Dedifferentiated amniotic fluid mesenchymal stem cell (primary cell): ENCODE measurements around the gene ACKR4.
A peak's percentile ranks its signal among the peaks of the same experiment; 100 is the strongest.
"Not testable (repeated sequence)": the region's sequence is repeated elsewhere in the genome, so short reads cannot be mapped to it uniquely, and the experiment has no call there.

ENCODE experiments used
- DNase-seq: peaks from one replicate; pipeline ENCODE4 v3.0.0-alpha.2; 2016; ENCODE audit errors: extremely low spot score

Gene ACKR4

DNA sequence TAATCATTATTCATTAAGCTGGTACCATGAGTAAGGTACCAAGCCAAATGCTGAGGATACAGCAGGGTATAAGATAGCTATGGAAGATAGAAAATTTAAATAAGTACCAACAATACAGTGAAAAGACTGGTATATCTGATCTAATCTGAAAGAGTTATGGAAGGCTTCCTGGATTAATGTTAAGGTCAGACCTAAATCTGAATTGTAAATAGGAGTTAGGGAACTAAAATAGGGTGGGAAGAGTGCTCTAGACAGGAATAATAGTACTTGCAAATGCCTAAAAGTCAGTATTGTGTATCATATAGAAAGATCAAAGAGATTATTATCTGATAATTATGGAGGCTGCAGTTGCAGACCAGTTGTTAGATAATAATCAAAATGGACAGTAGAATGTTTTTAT is 2.6 kb upstream of the ACKR4 start:
- DNase-seq, result no peak

DNA sequence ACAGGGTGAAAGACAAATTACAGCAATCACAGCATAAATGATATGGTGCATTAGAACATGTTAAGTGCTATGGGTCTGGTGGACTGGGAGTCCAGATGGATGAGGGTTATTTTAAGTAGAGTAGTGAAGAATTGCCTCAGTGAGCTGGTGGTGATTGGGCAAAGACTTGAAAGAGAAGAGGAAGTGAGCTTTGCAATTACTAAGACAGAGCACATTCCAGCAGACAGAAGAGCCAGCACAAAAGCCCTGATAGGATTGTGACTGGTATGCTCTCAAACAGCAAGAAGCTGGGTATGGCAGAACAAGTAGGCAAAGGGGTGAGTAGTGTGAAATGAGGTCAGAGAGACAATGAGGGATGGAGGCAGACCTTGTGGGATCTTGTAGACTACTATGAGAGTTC is 2.1 kb upstream of the ACKR4 start:
- peak; percentile 58 for DNase-seq

DNA sequence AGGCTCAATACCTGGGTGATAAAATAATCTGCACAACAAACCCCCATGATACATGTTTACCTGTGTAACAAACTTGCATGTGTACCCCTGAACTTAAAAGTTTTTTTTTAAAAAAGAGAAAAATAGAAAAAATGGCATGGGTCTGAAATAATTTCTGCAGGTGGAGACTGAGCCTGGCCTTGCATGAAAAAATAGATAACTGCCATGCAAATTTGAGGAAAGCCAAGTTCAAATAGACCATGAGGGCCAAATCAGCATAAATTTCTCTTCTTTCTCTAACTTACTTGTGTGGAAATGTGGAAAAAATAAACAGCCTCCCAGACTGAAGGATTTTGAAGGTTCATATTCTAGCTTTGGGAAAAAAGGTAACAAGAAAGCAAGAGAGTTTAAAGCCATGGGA is 744 bp upstream of the ACKR4 start:
- DNase-seq, result no peak

DNA sequence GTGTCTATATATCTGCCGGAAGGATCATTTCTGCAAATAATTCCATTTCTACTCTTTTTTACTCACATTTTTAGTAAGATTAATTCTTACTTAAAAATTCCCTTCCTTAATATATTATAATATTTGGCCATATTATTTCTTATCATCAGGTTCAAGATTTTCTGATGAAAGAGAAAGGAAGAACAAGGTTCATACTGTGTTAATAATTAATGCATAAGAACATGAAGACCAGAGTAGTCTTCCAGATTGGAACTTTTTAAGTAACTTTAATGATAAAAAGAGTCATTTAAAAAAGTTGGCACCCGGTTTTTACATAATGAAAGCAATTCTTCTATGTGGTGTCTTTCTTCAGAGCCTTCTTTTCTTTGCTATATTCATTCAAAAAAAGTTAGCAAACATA is 590 bp downstream of the ACKR4 start:
- DNase-seq, result no peak

DNA sequence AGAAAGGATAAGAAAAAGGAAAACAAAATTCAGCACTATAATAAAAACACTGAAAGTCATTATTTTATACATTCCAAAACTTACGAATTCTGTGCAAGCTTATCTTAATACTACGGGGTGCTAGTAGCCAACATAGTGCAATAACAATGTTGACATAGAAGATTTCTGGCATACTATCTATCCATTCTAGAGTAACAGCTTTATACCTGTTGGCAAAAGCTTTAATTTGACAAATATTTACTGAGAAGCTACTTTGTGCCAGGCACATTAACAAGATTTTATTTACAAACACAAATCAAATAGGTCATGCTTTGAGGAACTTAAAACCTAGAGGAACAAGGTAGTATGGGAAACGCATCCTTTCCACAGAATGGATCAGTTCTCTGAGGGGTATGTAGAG is 1.1 kb downstream of the ACKR4 start:
- no peak for DNase-seq

DNA sequence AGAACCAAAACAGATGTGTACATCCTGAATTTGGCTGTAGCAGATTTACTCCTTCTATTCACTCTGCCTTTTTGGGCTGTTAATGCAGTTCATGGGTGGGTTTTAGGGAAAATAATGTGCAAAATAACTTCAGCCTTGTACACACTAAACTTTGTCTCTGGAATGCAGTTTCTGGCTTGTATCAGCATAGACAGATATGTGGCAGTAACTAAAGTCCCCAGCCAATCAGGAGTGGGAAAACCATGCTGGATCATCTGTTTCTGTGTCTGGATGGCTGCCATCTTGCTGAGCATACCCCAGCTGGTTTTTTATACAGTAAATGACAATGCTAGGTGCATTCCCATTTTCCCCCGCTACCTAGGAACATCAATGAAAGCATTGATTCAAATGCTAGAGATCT is 3.5 kb downstream of the ACKR4 start:
- not testable (repeated sequence) for DNase-seq

DNA sequence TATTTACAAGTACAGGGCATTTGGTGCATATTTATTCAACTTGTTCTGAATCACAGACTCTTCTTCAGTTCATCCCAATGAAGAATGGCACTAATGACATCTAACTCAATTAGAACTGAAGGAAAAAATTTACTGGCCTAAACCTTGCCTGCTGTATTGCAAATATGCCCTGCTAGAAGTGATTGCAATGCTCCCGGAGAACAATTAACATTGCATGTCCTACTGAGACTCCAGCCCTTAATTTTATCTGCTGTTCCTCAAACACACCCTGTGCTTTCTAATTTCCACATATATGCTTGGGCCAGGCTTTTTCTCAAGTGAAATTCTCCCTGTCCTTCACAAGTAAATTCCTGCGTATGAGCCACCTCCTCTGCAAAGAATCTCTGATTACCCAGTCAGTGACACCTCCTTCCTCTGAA is 8.3 kb downstream of the ACKR4 start:
- DNase-seq, result no peak

DNA sequence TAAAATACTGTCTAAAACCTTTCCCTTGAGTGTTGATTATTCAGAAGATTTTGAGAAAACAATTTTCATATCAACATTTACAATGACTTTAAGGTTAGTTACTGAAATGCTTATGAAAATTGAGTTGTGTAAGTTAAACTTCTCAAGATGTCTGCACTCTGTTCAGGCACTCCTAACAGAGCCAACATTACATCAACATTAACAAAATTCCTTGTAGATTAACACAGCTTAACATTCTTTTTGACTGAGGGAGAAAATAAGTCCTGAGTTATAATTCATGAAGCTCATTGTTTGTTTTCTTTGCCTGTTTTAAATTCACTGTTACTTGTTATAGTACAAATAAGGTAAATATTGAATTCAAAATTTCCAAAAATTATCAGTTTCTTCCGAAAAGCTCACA is 9.0 kb downstream of the ACKR4 start:
- peak; percentile 67 for DNase-seq

DNA sequence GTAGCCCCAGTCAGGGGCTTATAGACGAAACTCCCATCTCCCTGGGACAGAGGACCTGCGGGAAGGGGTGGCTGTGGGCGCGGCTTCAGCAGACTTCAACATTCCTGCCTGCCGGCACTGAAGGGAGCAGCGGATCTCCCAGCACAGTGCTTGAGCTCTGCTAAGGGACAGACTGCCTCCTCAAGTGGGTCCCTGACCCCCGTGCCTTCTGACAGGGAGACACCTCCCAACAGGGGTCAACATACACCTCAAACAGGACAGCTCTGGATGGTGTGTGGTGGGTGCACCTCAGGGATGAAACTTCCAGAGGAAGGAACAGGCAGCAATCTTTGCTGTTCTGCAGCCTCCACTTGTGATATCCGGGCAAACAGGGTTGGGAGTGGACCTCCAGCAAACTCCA is 9.6 kb downstream of the ACKR4 start:
- not testable (repeated sequence) for DNase-seq

DNA sequence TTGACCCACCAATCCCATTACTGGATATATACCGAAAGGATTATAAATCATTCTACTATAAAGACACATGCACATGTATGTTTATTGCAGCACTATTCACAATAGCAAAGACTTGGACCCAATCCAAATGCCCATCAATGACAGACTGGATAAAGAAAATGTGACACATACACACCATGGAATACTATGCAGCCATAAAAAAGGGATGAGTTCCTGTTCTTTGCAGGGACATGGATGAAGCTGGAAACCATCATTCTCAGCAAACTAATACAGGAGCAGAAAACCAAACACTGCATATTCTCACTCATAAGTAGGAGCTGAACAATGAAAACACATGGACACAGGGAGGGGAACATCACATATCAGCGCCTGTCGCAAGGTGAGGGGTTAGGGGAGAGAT is 18.2 kb downstream of the ACKR4 start:
- DNase-seq, result not testable (repeated sequence)

DNA sequence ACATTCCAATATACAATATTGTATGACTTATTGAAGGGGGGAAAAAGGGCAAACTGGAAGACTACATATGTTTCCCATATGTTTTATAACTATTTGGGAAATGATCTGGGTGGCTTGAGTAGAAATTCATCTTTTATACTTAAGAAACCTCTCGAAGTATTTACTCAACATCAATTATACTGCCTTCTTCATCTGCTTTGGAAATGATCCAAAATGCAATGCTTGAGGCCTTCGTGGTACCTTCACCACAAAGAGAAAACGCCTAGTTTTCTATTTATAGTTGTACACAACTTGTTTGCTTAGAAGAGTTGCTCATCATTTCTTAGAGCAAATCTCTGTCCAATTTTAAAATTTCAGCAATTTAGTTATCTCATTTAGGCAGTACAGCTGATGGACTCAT is 18.8 kb downstream of the ACKR4 start:
- DNase-seq, result no peak

DNA sequence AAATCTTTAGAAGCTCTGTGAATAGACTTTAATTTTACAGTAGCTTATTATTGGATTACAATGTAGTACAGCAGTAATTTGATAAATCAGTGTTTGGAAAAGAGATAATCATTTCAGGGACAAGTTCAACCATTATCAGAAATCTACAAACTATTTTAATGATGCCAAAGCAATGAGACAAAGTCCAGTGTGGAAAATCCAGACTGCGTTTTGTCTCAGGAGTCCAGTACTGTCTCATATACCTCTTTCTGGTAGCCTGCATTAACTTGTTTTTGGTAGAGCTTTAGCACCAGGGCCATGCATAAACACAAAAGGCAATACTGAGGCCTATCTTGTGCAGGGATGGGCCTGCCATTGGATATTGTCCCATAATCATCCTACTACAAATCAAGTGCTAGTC is 19.7 kb downstream of the ACKR4 start:
- no peak for DNase-seq

DNA sequence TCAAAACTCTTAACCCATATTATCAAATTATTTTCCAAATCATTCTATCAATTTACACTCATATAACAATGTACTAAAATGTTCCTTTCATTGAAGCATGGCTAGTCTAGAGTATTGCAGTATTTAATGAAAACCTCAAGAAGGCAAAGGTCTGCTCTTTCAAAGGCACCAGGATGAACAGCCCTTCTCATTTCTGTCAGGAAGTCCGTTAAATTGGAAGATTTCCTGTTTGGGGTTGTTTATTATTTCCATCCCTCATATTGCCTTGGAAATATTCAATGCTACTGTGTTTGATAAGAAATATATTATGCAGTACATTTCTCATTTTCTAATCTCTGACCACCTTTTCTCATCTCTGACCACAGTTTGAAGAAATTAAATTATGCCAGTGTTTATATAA is 25.1 kb downstream of the ACKR4 start:
- no peak for DNase-seq

DNA sequence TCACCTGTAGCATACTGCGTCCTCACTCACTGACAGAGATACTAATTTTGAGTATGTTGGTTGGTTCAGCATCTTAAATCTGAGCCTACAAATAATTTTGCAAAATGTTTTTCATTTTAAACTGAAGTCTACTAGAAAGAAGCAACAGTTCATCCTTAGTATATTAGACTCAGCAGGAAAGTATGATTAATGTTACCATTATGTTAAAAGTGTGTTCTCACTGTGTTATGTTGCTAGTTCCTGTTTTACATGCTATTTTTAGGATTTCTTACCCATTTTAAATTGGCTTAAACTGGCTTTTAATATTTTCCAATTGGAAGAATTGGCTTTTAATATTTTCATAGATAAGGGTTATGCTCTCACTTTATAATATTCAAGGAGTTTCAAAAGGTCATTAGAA is 25.7 kb downstream of the ACKR4 start:
- no peak for DNase-seq

DNA sequence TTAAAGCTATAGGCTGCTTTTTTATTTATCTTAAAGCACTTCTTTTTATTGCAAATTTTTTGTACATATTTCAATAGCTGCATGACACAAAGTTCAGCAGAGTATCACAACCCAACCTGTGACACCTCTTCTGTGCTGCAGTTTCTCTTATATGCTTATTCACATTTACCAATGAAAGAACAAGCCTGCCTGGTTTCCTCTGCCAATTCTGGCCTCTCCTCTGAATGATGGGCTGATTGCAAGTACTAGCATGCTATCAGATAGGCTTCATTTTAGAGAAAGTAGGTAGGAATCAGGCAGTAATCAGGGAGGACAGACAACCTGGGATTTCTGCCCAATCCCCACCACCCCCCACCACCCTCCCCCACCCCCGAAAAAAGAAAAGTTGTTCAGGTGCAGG is 26.6 kb downstream of the ACKR4 start:
- no peak for DNase-seq

DNA sequence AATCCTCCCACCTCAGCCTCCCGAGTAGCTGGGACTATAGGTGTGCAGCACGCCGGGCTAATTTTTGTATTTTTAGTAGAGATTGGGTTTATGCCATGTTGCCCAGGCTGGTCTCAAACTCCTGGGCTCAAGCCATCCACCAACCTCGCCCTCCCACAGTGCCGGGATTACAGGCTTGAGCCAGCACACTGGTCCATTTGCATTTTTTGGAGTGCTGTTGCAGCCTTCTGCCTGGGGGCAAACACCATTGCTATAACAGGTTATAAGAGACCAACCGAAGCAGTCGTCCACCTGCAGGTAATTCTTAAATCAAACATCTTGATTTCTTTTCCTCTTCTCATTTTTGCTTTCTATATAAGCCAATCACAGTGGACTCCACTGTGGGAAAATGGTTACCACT is 27.7 kb downstream of the ACKR4 start:
- DNase-seq, result no peak

DNA sequence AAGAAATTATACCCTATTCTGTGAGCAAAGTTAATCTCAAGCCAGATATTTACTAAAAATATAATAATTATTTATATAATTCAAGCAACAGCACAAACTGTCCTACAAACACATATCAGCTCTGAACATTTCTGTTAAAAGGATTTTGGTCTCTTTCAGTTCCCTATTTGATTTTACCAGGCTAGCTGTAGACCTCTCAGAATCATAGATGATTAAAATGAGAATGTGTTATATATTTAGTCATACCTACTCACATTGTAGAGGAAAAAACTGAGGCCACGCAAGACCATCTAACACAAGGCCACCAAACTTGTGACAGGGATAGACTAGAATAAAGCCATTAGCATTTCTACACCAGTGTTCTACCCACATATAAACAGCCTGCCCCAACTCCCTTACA is 28.5 kb downstream of the ACKR4 start:
- DNase-seq, result no peak

DNA sequence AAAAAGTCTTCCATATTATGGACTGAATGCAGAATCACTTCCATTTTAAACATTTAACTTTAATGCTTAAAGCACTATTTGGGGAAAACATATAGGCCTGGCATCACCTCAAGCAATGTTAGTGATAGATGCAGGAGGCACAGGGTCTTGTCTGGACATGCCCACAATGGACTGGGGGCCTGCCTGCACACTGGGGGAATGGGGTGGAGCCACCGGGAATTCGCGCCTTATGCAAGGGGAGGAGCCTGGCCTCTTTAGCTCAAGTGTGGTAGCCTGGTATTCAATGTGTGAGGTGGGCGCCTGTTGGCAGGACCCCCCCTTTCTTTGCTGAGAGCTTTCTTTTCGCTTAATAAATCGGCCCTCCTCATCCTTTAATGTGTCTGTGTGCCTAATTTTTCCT is 29.9 kb downstream of the ACKR4 start:
- no peak for DNase-seq

DNA sequence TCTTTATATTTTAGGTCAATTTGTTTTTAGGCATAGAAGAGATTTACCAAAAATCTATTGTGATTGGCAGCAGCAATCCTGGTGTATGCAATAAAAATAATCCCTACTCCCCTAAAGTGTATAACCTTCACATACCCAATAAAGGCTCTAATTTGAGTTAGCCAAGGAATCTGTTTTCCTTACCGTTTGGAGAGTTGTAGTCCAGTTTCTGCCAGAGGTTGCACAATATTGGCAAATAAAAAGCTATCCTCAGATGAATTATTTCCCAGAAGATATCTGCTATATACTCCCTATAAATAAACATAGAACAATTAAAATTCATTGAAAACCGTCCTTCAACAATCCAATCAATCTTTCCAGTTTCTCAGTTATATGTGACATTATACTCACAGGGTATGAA is 31.1 kb downstream of the ACKR4 start:
- no peak for DNase-seq

DNA sequence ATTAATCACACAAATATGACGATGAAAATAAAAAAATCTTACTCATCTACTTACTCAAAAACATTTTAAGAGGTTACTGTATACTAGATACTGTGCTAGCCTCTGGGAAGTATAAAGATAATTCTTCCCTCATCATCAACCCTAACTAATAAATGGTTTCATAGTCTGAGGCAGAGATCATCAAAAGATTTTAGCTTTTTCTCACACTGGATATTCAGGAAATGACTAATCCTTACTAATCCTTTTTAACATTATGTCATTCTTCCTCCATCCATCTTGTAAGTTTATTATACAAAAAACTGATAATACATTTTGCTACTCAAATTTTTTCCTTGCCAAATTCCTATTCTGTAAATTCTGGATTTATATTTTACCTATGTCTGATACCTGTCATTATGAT is 32.9 kb downstream of the ACKR4 start:
- no peak for DNase-seq

DNA sequence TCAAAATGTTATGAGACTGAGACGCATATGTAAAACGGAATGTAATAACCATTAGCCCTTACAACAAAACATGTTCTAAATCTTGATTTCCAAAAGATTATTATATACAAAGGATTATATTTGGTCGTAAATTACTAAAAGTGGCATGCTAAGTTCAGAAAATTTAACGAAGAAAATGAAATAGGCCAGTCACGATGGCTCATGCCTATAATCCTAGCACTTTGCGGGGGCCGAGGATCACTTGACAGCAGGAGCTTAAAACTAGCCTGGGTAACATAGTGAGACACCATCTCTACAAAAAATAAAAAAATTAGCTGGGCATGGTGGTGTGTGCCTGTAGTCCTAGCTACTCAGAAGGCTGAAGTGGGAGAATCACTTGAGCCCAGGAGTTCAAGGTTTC is 33.5 kb downstream of the ACKR4 start:
- no peak for DNase-seq

DNA sequence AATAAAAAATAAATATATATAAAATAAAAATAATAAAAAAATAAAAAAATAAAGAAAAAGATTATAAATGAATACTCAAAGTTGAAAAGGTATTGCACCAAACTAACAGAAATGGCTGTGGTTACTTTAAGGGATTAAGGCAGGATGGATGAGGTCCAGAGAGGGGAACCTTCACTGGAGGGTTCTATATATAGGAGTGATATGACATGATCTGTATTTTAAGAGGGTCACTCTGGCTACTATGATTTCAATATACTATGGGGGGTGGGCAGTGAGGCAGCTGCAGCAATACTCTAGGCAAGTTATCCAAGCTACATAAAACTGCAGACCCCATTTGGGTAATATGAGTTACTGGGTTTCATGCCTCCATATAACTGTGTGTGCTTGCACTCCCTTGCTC is 38.0 kb downstream of the ACKR4 start:
- no peak for DNase-seq

DNA sequence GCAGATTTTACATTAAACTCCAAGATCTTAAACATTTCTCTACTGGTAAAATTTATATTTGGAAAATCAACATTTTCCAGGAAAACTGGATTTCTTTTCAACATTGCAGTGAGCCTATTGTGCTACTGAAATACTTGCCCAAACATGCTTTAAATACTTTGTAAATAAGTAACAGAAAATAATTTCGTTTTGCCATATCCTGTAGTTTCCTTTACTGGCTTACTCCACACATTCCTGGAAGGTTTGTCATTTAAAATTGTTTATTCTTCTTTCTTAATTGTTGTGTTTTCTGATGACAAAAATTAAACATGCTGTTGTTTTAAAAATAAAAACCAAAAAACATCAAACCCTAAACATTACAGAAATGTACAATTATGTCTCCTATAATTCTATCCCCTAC is 40.5 kb downstream of the ACKR4 start:
- peak; percentile 49 for DNase-seq

DNA sequence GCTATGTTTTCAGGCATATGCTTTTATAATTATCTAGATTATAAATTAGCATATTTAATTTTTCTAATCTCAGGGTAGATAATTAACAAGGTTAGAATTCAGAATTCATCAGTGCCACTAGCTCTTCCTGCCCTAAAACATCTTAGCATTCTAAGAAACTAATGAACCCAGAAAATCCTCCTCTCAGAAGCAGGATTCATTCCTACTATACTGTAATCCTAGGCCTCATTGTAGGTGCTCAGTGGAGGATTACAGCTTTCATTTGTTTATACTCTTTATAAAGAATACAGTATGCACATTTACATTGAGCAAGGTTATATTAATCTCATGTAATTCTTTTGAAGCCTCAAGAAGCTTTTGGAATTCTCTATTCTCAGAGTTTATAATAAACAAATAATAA is 41.6 kb downstream of the ACKR4 start:
- no peak for DNase-seq

DNA sequence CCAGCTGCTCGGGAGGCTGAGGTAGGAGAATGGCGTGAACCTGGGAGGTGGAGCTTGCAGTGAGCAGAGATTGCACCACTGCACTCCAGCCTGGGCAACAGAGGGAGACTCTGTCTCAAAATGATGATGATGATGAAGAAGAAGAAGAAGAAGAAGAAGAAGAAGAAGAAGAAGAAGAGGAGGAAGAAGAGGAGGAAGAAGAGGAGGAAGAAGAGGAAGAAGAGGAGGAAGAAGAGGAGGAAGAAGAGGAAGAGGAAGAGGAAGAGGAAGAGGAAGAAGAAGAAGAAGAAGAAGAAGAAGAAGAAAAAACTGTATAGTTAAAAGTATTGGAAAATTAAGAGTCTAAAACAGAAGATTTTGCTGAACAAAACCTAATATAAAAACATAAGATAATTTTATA is 44.4 kb downstream of the ACKR4 start:
- DNase-seq, result not testable (repeated sequence)
